ENCODE data around the gene OPCML. TPM values are rescaled to one million over a fixed set of nuclear protein-coding genes. Genes with fewer than 3 reads are reported as not detected.

Gene OPCML
- total RNA-seq, 1 experiment from 2014 or later, result 0.94 TPM

GRCh38 chr11:133064152-133064877, 468.0 kb downstream of the OPCML start:
- no peak overlapping the region for H2AK5ac ChIP-seq (ENCODE audit: insufficient read length, low read length)
- no peak overlapping the region for H4K8ac ChIP-seq (replicated peaks; ENCODE audit: insufficient read length, low read depth, low read length)
- H3K79me1 ChIP-seq (ENCODE audit: insufficient read depth, low read depth, low read length, poor library complexity, severe bottlenecking), result no peaks in the 10 kb centered on the region
- peaks cover 7% of the 10 kb centered on the region for H3K23me2 ChIP-seq (ENCODE audit: insufficient read length, low read depth, low read length, poor library complexity, severe bottlenecking)
- Mint-ChIP-seq H3K36me3 (ENCODE audit: insufficient read depth in 1 of 3, low read depth in 3 of 3) (no peaks in the 10 kb centered on the region; a peak in 1 of 7 replicates), H3K4me3 (peak overlapping the region; percentile 68 to 74), H3K4me1 (peaks cover 18 to 22% of the 10 kb centered on the region in 2 experiments), H3K27me3 (ENCODE audit: low read depth) (peaks cover 55% of the 10 kb centered on the region), H3K9me3 (no peaks in the 10 kb centered on the region), H3K27ac (no peak overlapping the region; a peak in 1 of 7 replicates)
- no peaks in the 10 kb centered on the region for H3K9me3 ChIP-seq (ENCODE audit: control insufficient read depth, low read depth, low read length)
- H3K4me2 ChIP-seq (ENCODE audit: insufficient read depth, insufficient read length, low read length), result peak overlapping the region; percentile 79
- H4K5ac ChIP-seq (ENCODE audit: insufficient read length, low read depth, low read length), result no peak overlapping the region
- H3K27me3 ChIP-seq (ENCODE audit: insufficient read depth, low read length), result no peaks in the 10 kb centered on the region
- peak overlapping the region; percentile 72; the same call in 1 of the 2 replicates for H3K14ac ChIP-seq (ENCODE audit: insufficient read depth, low read length)
- H2BK20ac ChIP-seq (ENCODE audit: low read depth, low read length, poor library complexity, severe bottlenecking), result no peak overlapping the region
- H3K4ac ChIP-seq (ENCODE audit: low read depth, low read length), result no peak overlapping the region
- peak; percentile 96 for TF ChIP-seq CTCF (conservative IDR thresholded peaks at IDR 0.05)
- WGBS (ENCODE audit: extremely low coverage, insufficient read length, low lambda C conversion rate), result no CpG with 5 or more reads among the region's 44 CpGs
- H2AFZ ChIP-seq (ENCODE audit: low read length), result no peak overlapping the region
- no peak overlapping the region for H3K56ac ChIP-seq (ENCODE audit: insufficient read length, low read depth, low read length)
- H4K20me1 ChIP-seq (ENCODE audit: control insufficient read depth, insufficient read depth, insufficient read length), result no peaks in the 10 kb centered on the region
- no peak overlapping the region for H3T11ph ChIP-seq (ENCODE audit: low read length)
- no peak overlapping the region for H3K18ac ChIP-seq (ENCODE audit: insufficient read length, low read depth, low read length)
- peak overlapping the region; percentile 42 for H3K9ac ChIP-seq (ENCODE audit: extremely low read depth, insufficient read length, low read length)
- H4K91ac ChIP-seq (ENCODE audit: insufficient read length, low read depth, low read length), result no peak overlapping the region
- H2BK5ac ChIP-seq (ENCODE audit: insufficient read length, low read length), result no peak overlapping the region
- peak; percentile 88 for DNase-seq
- peaks cover under 1% of the 10 kb centered on the region; the same call in 1 of the 2 replicates for H3K4me1 ChIP-seq (ENCODE audit: insufficient read depth, low read length)
- no peak overlapping the region for H2BK12ac ChIP-seq (ENCODE audit: insufficient read length, low read depth, low read length)
- no peak overlapping the region for H3K27ac ChIP-seq (ENCODE audit: insufficient read length, low read depth, low read length)
- H2BK120ac ChIP-seq (ENCODE audit: low read depth, low read length, poor library complexity, severe bottlenecking), result no peak overlapping the region
- no peak overlapping the region for H2BK15ac ChIP-seq (ENCODE audit: low read depth, low read length)
- no peak overlapping the region for H3K23ac ChIP-seq (ENCODE audit: insufficient read length, low read depth, low read length)
- no peaks in the 10 kb centered on the region for H3K79me2 ChIP-seq (ENCODE audit: insufficient read depth, low read length)

All from H9 (cell line).